HFFc6 (cell line): ENCODE measurements around the gene SUPT7L. TPM values are rescaled to one million over a fixed set of nuclear protein-coding genes. Genes with fewer than 3 reads are reported as not detected.
"Not testable (repeated sequence)": the region's sequence is repeated elsewhere in the genome, so short reads cannot be mapped to it uniquely, and the experiment has no call there.

Source experiments
- DNase-seq: peaks from one replicate; pipeline ENCODE4 v3.0.0-alpha.2; 2018
- H3K27ac Mint-ChIP-seq: 2 replicates; pipeline ENCODE4 v1.8.0; 2020; ENCODE audit warnings: mild to moderate bottlenecking, mixed read lengths
- H3K27me3 Mint-ChIP-seq: 2 replicates; pipeline ENCODE4 v1.8.0; 2021; ENCODE audit warnings: mild to moderate bottlenecking, moderate library complexity, mixed read lengths; ENCODE audit not compliant: insufficient read depth
- H3K36me3 Mint-ChIP-seq: 2 replicates; pipeline ENCODE4 v1.8.0; 2021; ENCODE audit warnings: low read depth, mixed read lengths
- H3K4me1 Mint-ChIP-seq: 2 replicates; pipeline ENCODE4 v1.8.0; 2020; ENCODE audit warnings: low read depth, mixed read lengths
- H3K4me3 Mint-ChIP-seq: 2 replicates; pipeline ENCODE4 v1.8.0; 2020; ENCODE audit warnings: mild to moderate bottlenecking, moderate library complexity, mixed read lengths
- H3K9me3 Mint-ChIP-seq: 2 replicates; pipeline ENCODE4 v1.8.0; 2020; ENCODE audit warnings: mild to moderate bottlenecking, mixed read lengths
- CTCF ChIP-seq: fragments of 200-600 bp; sonication (generic); IDR thresholded peaks from 2 replicates; pipeline ENCODE4 v1.5.0; 2021; ENCODE audit warnings: antibody characterized with exemption, mild to moderate bottlenecking
- total RNA-seq, 6 experiments: library from RNA; stranded (reverse); fragmentation: NEBNext Ultra II Directional; extraction: Animal tissue kit (Norgen Biotek cat#: 25700); gene quantifications; 2 replicates in 1 of 6; 3 replicates in 5 of 6; pipeline ENCODE4 v1.2.3, GENCODE V29; 2021

SUPT7L gene
- total RNA-seq, 6 experiments from 2014 or later: 22.7 to 26.4 (median 24.2) TPM

DNA sequence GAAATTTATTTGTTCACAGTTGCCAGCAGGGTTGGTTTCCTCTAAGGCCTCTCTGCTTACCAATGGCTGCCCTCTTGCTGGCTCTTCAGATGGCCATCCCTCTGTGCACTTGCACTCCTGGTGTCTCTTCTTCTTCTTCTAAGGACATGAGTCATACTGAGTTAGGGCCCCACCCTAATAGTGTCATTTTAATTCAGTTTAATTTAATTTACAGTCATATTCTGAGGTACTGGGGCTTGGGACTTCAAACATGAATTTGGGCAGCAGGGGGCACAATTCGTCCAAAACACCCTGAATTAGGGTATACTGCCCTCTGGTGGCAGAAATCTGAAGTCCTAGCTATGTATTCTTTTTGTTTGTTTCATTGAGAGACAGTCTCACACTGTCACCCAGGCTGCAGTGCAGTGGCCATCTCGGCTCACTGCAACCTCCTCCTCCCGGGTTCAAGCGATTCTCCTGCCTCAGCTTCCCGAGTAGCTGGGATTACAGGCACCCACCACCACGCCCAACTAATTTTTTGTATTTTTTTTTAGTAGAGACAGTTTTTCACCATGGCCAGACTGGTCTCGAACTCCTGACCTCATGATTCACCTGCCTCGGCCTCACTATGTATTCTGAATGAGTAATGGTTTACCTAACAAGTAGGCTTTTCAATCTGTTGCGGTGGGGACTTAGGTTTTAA is 20.1 kb upstream of the SUPT7L start:
- H3K4me3 Mint-ChIP-seq: peak overlapping the region; percentile 50
- peaks cover 2% of the 10 kb centered on the region; the same call in 1 of the 2 replicates for H3K27me3 Mint-ChIP-seq
- DNase-seq: peak; percentile 91
- H3K4me1 Mint-ChIP-seq: peaks cover 37% of the 10 kb centered on the region
- H3K27ac Mint-ChIP-seq: peak overlapping the region; percentile 94
- peaks cover 30% of the 10 kb centered on the region for H3K36me3 Mint-ChIP-seq
- peak; percentile 100 for TF ChIP-seq CTCF
- H3K9me3 Mint-ChIP-seq: no peaks in the 10 kb centered on the region

DNA sequence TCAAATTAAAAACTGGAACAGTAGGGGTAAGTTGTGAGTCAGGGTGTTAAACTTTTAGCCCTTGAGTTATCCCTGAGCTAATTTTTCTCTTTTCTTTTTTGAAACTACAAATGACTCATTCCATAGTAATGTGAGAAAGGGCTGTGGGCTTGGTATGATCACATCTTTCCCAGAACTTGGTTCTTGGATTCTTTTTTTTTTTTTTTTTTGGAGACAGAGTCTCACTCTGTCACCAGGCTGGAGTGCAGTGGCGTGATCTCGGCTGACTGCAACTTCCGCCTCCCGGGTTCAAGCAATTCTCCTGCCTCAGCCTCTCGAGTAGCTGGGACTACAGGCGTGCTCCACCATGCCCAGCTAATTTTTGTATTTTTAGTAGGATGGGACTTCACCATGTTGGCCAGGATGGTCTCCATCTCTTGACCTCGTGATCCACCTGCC is 18.9 kb upstream of the SUPT7L start:
- not testable (repeated sequence) for H3K9me3 Mint-ChIP-seq, H3K27me3 Mint-ChIP-seq
- H3K27ac Mint-ChIP-seq: peak overlapping the region; percentile 94
- peak overlapping the region; percentile 60 for H3K4me3 Mint-ChIP-seq
- DNase-seq: peak; percentile 88
- H3K36me3 Mint-ChIP-seq: peaks cover 34% of the 10 kb centered on the region
- peaks cover 37% of the 10 kb centered on the region for H3K4me1 Mint-ChIP-seq

- H3K9me3 Mint-ChIP-seq: no peaks in the 10 kb centered on the region
- no peak for TF ChIP-seq CTCF
- H3K4me3 Mint-ChIP-seq: peak overlapping the region; percentile 60
- H3K27ac Mint-ChIP-seq: peak overlapping the region; percentile 94
- peak; percentile 50 for DNase-seq
- peaks cover 37% of the 10 kb centered on the region for H3K4me1 Mint-ChIP-seq
- peaks cover 2% of the 10 kb centered on the region; the same call in 1 of the 2 replicates for H3K27me3 Mint-ChIP-seq
- peaks cover 34% of the 10 kb centered on the region for H3K36me3 Mint-ChIP-seq
Measured at GRCh38 chr2:27681841-27682240, 18.4 kb upstream of the SUPT7L start.

DNA sequence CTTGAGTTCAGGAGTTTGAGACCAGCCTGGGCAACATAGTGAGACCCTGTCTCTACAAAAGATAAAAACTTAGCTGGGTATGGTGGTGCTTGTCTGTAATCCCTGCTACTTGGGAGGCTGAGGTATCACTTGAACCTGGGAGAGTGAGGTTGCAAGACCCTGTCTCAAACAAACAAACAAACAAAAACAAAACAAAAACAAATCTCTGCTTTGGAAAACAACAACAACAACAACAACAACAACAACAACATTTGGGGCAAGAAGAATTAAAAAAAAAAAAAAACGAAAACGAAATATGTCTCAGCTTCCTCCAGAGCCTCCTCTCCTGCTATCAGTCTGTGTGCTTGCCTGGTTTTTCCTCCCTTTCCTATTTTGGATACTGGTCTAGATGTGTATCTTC is 17.2 kb upstream of the SUPT7L start:
- H3K4me1 Mint-ChIP-seq: peaks cover 37% of the 10 kb centered on the region
- H3K27me3 Mint-ChIP-seq: peaks cover 2% of the 10 kb centered on the region; the same call in 1 of the 2 replicates
- DNase-seq: no peak
- H3K4me3 Mint-ChIP-seq: no peak overlapping the region
- H3K36me3 Mint-ChIP-seq: peaks cover 39% of the 10 kb centered on the region
- no peaks in the 10 kb centered on the region for H3K9me3 Mint-ChIP-seq
- TF ChIP-seq CTCF: no peak
- H3K27ac Mint-ChIP-seq: peak overlapping the region; percentile 94

GRCh38 chr2:27672723-27673486 is 9.5 kb upstream of the SUPT7L start:
- no peaks in the 10 kb centered on the region for H3K27me3 Mint-ChIP-seq
- no peaks in the 10 kb centered on the region for H3K9me3 Mint-ChIP-seq
- peaks cover 29% of the 10 kb centered on the region for H3K36me3 Mint-ChIP-seq
- no peak for DNase-seq
- no peak overlapping the region for H3K27ac Mint-ChIP-seq
- H3K4me3 Mint-ChIP-seq: no peak overlapping the region
- H3K4me1 Mint-ChIP-seq: no peaks in the 10 kb centered on the region
- no peak for TF ChIP-seq CTCF

DNA sequence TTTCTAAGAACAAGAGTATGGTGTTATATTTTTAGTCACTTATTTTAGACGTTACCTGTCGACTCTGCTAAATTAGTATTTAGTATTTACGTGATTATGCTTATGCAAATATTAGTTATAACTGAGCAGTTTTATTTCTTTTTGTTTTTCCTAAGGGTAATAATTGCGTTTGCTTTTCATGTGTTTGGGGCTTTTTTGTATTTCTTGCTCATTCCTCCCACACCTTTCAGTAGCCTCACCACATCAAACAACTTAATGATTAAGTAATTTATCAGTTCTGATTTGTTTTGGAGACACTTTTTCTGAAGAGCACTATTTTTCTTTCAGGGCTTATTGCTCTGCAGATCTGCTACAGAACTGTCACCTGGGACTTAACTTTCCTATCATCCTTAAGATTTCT is 7.8 kb upstream of the SUPT7L start:
- TF ChIP-seq CTCF: no peak
- Mint-ChIP-seq H3K27ac (no peak overlapping the region), H3K4me1 (peaks cover 12% of the 10 kb centered on the region)

More for the DNA sequence above, 7.8 kb upstream of the SUPT7L start:
- peaks cover 28% of the 10 kb centered on the region for H3K36me3 Mint-ChIP-seq
- no peak for DNase-seq
- no peaks in the 10 kb centered on the region for H3K9me3 Mint-ChIP-seq
- no peaks in the 10 kb centered on the region for H3K27me3 Mint-ChIP-seq
- H3K4me3 Mint-ChIP-seq: no peak overlapping the region
